ENCODE results near the gene REM1.
"Not testable (repeated sequence)": the region's sequence is repeated elsewhere in the genome, so short reads cannot be mapped to it uniquely, and the experiment has no call there.

Gene REM1

GRCh38 chr20:31474758-31475427 lies at the start of gene REM1, which contains the start of gene DEFB124:
REM1 (plus strand) TSS chr20:31475288; CDS start chr20:31476446, 1,158 bp downstream.
DEFB124 (minus strand) TSS chr20:31475127; CDS start chr20:31473013, 2,114 bp downstream.
- no peak for DNase-seq

GRCh38 chr20:31425797-31426196 lies 49.3 kb upstream of the REM1 start:
- no peak for DNase-seq

- DNase-seq, result not testable (repeated sequence)
Measured at GRCh38 chr20:31426891-31427551, 48.1 kb upstream of the REM1 start.

GRCh38 chr20:31427576-31427975 lies 47.5 kb upstream of the REM1 start:
- DNase-seq, result not testable (repeated sequence)

- no peak for DNase-seq
Measured at GRCh38 chr20:31430568-31431115, 44.4 kb upstream of the REM1 start.

GRCh38 chr20:31440012-31440659 lies 35.0 kb upstream of the REM1 start, which contains the start of gene DEFB123:
DEFB123 (plus strand) TSS chr20:31440632; CDS start chr20:31440699, 67 bp downstream.
- DNase-seq, result no peak

GRCh38 chr20:31446084-31446819 lies 28.8 kb upstream of the REM1 start:
- DNase-seq, result no peak

GRCh38 chr20:31449511-31450414 lies 25.3 kb upstream of the REM1 start:
- DNase-seq, result no peak

GRCh38 chr20:31452575-31452974 lies 22.5 kb upstream of the REM1 start:
- no peak for DNase-seq

GRCh38 chr20:31454361-31454760 lies 20.7 kb upstream of the REM1 start:
- no peak for DNase-seq

- DNase-seq, result not testable (repeated sequence)
Measured at GRCh38 chr20:31470946-31471345, 4.1 kb upstream of the REM1 start.

GRCh38 chr20:31472395-31473330 lies 2.4 kb upstream of the REM1 start:
- no peak for DNase-seq

GRCh38 chr20:31473331-31474096 lies 1.6 kb upstream of the REM1 start:
- no peak for DNase-seq

GRCh38 chr20:31474097-31474436 lies 1.0 kb upstream of the REM1 start:
- no peak for DNase-seq

- no peak for DNase-seq
Measured at GRCh38 chr20:31475472-31476293, 595 bp downstream of the REM1 start.

GRCh38 chr20:31476294-31476585 lies 1.2 kb downstream of the REM1 start:
- DNase-seq, result no peak

- DNase-seq, result no peak
Measured at GRCh38 chr20:31476643-31477215, 1.6 kb downstream of the REM1 start.

- no peak for DNase-seq
Measured at GRCh38 chr20:31484001-31484400, 8.9 kb downstream of the REM1 start.
